K562 (cell line): ENCODE results near the gene OOSP1. TPM values are rescaled to one million over a fixed set of nuclear protein-coding genes. Genes with fewer than 3 reads are reported as not detected.

Experiments used
- ARID2 ChIP-seq: fragments of 450-650 bp; IDR thresholded peaks from 2 replicates; pipeline ENCODE4 v1.6.1; 2017; ENCODE audit warnings: antibody characterized with exemption, mild to moderate bottlenecking
- ATF1 ChIP-seq, 2 experiments: fragments of 450-650 bp in 1 of 2; IDR thresholded peaks; 2 replicates each; pipeline ENCODE4 v1.6.1; 2016; ENCODE audit warnings: missing compliant biosample characterization in 1 of 2, missing genetic modification characterization in 1 of 2
- CREM ChIP-seq: IDR thresholded peaks from 2 replicates; pipeline ENCODE4 v1.6.1; 2014; ENCODE audit warnings: antibody characterized with exemption, low read depth
- DPF2 ChIP-seq: fragments of 450-650 bp; IDR thresholded peaks from 2 replicates; pipeline ENCODE4 v1.6.1; 2016
- ETV1 ChIP-seq: fragments of 450-650 bp; conservative IDR thresholded peaks from 2 replicates; pipeline ENCODE4 v1.6.1; 2016; ENCODE audit warnings: missing genetic modification characterization, control low read depth, low read depth, missing compliant biosample characterization
- HDAC1 ChIP-seq, 2 experiments: fragments of 450-650 bp; IDR thresholded peaks; 2 replicates each; pipeline ENCODE4 v1.6.1; 2016 to 2017; ENCODE audit warnings: inconsistent platforms in 1 of 2, mild to moderate bottlenecking in 1 of 2, moderate library complexity in 1 of 2
- HDGF ChIP-seq: fragments of 450-650 bp; IDR thresholded peaks from 2 replicates; pipeline ENCODE4 v1.6.1; 2016
- KLF6 ChIP-seq: fragments of 250-450 bp; sonication (Bioruptor Pico); IDR thresholded peaks from 2 replicates; pipeline ENCODE4 v1.4.0; 2020; ENCODE audit warnings: mild to moderate bottlenecking, moderate library complexity, borderline replicate concordance
- MLLT1 ChIP-seq, 2 experiments: fragments of 450-650 bp; IDR thresholded peaks; 2 replicates each; pipeline ENCODE4 v1.6.1; 2016
- NONO ChIP-seq, 2 experiments: fragments of 200-400 bp in 1 of 2; fragments of 450-650 bp in 1 of 2; formaldehyde crosslinking in 1 of 2; IDR thresholded peaks; 2 replicates each; pipeline ENCODE4 v1.6.1; 2017; ENCODE audit warnings: low read depth in 2 of 2, mild to moderate bottlenecking in 2 of 2, moderate library complexity in 2 of 2, low read length in 1 of 2
- NR2C1 ChIP-seq, 2 experiments: fragments of 450-650 bp; IDR thresholded peaks; 2 replicates each; pipeline ENCODE4 v1.6.1; 2017; ENCODE audit warnings: mild to moderate bottlenecking in 2 of 2, antibody characterized with exemption in 1 of 2, inconsistent platforms in 1 of 2, missing compliant biosample characterization in 1 of 2, missing genetic modification characterization in 1 of 2
- RUNX1 ChIP-seq: sonication (generic); IDR thresholded peaks from 2 replicates; pipeline ENCODE4 v1.6.1; 2016; ENCODE audit warnings: antibody characterized with exemption, low read depth
- SP1 ChIP-seq: sonication (generic); formaldehyde crosslinking; IDR thresholded peaks from 2 replicates; pipeline ENCODE4 v1.8.1; 2022; ENCODE audit warnings: mild to moderate bottlenecking, missing genetic modification reagents
- ZFP1 ChIP-seq: fragments of 450-650 bp; formaldehyde crosslinking; IDR thresholded peaks from 2 replicates; pipeline ENCODE4 v1.4.0; 2020; ENCODE audit warnings: mild to moderate bottlenecking, mixed read lengths
- ZNF24 ChIP-seq: fragments of 450-650 bp; IDR thresholded peaks from 2 replicates; pipeline ENCODE4 v1.6.1; 2016
- polyA plus RNA-seq, 8 experiments: library from polyadenylated mRNA; depleted of rRNA in 4 of 8; stranded (reverse) in 5 of 8; unstranded in 3 of 8; fragments of >200 nt; fragmentation: Nextera tagmentation in 2 of 8; fragmentation: Illumina TruSeq in 1 of 8; extraction: Ambion mirVana in 2 of 8; extraction: Trizol in 1 of 8; gene quantifications; 2 replicates each; pipeline versions ENCODE4 v1.2.1 to v1.2.3, GENCODE V29; 2011 to 2014; ENCODE audit warnings: inconsistent platforms in 1 of 8, missing spikeins in 1 of 8
- total RNA-seq, 7 experiments: library from RNA; depleted of rRNA in 6 of 7; stranded (reverse); fragments of >200 nt in 6 of 7; fragmentation: Illumina TruSeq in 2 of 7; extraction: Trizol in 2 of 7; gene quantifications; 2 replicates each; pipeline versions ENCODE4 v1.2.1 to v1.2.3, GENCODE V29; 2011 to 2021; ENCODE audit warnings: low replicate concordance in 1 of 7
- TF ChIP-seq, protein P1 (sequence below): fragments of 450-650 bp; IDR thresholded peaks from 2 replicates; pipeline ENCODE4 v1.6.1; 2016; ENCODE audit warnings: low read depth, mild to moderate bottlenecking, moderate library complexity
- TF ChIP-seq, protein P2 (sequence below), 2 experiments: fragments of 450-650 bp; IDR thresholded peaks; 2 replicates each; pipeline ENCODE4 v1.6.1; 2018; ENCODE audit warnings: mild to moderate bottlenecking in 2 of 2, low read depth in 1 of 2; ENCODE audit not compliant: partially characterized antibody in 2 of 2

The OOSP1 gene
- total and polyA plus RNA-seq, 9 of the 15 experiments (the other 6 are each of a cell fraction or from before 2014, with no cell fraction given) = 0.14 to 3.0 (median 0.61) TPM

DNA sequence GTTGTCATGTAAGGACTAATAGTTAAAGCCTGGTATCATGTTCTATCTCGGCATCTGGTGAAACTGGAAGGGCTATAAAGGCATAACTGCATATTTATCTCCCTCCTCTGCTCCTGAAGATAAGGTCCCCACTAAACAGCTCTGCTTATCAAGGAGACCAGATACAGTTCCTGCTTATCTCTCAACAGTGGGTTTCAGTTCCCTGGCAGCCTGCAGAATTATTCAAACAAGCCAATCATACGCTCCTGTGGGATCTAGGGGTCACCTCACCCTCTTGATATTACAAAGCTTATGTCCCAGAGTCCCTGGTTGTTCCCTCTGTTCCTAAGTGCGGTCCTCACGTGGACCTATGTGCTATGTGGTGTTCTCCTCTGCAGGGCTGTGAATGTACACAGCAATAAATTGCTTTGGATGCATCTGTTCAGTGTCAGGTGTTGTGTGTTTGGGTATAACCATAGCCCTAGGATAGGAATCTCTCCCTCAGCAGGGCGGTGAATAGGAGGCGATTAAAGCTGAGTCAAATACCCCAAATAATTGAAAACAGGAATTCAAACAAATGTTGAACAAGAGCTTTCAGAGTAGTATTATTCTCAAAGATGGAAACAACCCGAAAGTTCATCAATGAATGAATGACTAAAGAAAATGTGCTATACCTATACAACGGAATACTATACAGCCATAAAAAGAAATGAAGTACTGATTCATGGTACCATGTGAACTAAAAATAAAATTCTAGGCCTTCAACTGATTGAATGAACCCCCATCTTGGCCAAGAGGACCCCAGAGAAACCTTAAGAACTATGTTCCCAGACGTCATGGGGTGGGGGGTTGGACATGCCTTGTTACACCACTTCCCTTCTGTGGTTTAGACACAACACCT is 22.5 kb downstream of the OOSP1 start (continued):
- TF ChIP-seq KLF6 (peak; percentile 88), NR2C1 (IDR thresholded peaks at IDR 0.05) (peak; percentile 78), NR2C1 (tag; IDR thresholded peaks at IDR 0.05) (peak; percentile 82), HDAC1 (IDR thresholded peaks at IDR 0.05) (peak; percentile 35 to 66; a peak in 2 of 4 replicates), MLLT1 (IDR thresholded peaks at IDR 0.05) (peak; percentile 37 to 61; a peak in 2 of 4 replicates), RUNX1 (peak; percentile 88), NONO (IDR thresholded peaks at IDR 0.05; ENCODE audit: low read depth in 2 of 2, low read length in 1 of 2) (peak in 1 of 2 experiments; percentile 91; a peak in 2 of 4 replicates), ATF1 (CRISPR knock-in tag; IDR thresholded peaks at IDR 0.05) (no peak), ATF1 (tag; IDR thresholded peaks at IDR 0.05) (peak; percentile 70), DPF2 (peak; percentile 99), ARID2 (no peak), ZFP1 (no peak), SP1 (CRISPR knock-in tag) (peak; percentile 63), CREM (peak; percentile 78), ETV1 (peak; percentile 73), ZNF24 (peak; percentile 88), HDGF (no peak)
- TF ChIP-seq, protein P1, sequence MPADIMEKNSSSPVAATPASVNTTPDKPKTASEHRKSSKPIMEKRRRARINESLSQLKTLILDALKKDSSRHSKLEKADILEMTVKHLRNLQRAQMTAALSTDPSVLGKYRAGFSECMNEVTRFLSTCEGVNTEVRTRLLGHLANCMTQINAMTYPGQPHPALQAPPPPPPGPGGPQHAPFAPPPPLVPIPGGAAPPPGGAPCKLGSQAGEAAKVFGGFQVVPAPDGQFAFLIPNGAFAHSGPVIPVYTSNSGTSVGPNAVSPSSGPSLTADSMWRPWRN = peak; percentile 94
- TF ChIP-seq, protein P2, sequence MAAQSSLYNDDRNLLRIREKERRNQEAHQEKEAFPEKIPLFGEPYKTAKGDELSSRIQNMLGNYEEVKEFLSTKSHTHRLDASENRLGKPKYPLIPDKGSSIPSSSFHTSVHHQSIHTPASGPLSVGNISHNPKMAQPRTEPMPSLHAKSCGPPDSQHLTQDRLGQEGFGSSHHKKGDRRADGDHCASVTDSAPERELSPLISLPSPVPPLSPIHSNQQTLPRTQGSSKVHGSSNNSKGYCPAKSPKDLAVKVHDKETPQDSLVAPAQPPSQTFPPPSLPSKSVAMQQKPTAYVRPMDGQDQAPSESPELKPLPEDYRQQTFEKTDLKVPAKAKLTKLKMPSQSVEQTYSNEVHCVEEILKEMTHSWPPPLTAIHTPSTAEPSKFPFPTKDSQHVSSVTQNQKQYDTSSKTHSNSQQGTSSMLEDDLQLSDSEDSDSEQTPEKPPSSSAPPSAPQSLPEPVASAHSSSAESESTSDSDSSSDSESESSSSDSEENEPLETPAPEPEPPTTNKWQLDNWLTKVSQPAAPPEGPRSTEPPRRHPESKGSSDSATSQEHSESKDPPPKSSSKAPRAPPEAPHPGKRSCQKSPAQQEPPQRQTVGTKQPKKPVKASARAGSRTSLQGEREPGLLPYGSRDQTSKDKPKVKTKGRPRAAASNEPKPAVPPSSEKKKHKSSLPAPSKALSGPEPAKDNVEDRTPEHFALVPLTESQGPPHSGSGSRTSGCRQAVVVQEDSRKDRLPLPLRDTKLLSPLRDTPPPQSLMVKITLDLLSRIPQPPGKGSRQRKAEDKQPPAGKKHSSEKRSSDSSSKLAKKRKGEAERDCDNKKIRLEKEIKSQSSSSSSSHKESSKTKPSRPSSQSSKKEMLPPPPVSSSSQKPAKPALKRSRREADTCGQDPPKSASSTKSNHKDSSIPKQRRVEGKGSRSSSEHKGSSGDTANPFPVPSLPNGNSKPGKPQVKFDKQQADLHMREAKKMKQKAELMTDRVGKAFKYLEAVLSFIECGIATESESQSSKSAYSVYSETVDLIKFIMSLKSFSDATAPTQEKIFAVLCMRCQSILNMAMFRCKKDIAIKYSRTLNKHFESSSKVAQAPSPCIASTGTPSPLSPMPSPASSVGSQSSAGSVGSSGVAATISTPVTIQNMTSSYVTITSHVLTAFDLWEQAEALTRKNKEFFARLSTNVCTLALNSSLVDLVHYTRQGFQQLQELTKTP (IDR thresholded peaks at IDR 0.05; ENCODE audit: low read depth in 1 of 2, partially characterized antibody in 2 of 2) = peak; percentile 76 to 99
